ENCODE results near the gene ELFN2.

Gene ELFN2

DNA sequence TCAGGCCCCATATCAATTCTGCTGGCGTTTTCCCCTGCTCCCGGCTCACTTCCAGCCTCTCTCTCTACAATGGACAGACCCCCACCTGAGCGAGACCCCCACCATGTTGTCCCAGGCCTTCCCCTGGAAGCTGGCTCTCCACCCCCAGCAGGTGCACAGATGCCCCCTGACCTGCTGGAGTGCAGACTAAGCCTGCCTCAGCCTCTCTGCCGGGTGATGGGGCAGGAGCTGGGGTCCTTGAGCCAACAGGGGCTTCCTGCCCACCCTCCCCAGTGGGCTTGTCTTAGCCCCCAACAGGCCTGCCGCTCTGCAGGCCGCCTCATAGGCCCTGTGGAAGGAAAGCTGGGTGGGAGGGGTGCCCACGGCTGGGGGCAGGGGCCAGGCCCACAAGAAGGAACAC is 10.0 kb downstream of the ELFN2 start:
- DNase-seq, result no peak
- TF ChIP-seq, protein P1, sequence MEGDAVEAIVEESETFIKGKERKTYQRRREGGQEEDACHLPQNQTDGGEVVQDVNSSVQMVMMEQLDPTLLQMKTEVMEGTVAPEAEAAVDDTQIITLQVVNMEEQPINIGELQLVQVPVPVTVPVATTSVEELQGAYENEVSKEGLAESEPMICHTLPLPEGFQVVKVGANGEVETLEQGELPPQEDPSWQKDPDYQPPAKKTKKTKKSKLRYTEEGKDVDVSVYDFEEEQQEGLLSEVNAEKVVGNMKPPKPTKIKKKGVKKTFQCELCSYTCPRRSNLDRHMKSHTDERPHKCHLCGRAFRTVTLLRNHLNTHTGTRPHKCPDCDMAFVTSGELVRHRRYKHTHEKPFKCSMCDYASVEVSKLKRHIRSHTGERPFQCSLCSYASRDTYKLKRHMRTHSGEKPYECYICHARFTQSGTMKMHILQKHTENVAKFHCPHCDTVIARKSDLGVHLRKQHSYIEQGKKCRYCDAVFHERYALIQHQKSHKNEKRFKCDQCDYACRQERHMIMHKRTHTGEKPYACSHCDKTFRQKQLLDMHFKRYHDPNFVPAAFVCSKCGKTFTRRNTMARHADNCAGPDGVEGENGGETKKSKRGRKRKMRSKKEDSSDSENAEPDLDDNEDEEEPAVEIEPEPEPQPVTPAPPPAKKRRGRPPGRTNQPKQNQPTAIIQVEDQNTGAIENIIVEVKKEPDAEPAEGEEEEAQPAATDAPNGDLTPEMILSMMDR (IDR thresholded peaks at IDR 0.05), result no peak
- no peak overlapping the region for H3K4me3 Mint-ChIP-seq
- no peak overlapping the region for H3K27ac Mint-ChIP-seq
- H3K4me1 Mint-ChIP-seq, result peaks cover 24% of the 10 kb centered on the region
- H3K27me3 Mint-ChIP-seq (ENCODE audit: low read depth, poor library complexity), result peaks cover 81% of the 10 kb centered on the region
- no peaks in the 10 kb centered on the region for H3K36me3 Mint-ChIP-seq (ENCODE audit: low read depth)
- H3K9me3 Mint-ChIP-seq, result no peaks in the 10 kb centered on the region

DNA sequence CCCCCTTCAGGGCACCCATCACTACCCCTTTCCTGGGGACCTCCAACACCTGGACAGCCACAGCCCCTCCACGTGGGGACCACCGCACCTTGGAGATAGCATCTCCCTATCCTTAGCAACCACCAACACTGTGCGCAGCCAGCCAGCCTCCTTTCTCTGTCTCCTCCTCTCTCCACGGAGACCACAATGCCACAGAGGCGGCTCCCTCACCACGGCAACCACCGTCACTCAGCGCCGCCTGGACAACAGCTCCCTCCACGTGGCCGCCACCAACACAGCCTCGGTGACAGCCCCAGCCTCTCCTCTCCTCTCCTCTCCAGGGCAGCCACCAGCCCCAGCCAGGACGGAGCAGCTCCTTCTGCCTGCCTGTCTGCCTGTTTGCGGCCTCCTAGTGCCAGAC is 10.5 kb downstream of the ELFN2 start:
- Mint-ChIP-seq H3K27me3 (ENCODE audit: low read depth, poor library complexity) (peaks cover 77% of the 10 kb centered on the region), H3K4me1 (peaks cover 24% of the 10 kb centered on the region), H3K36me3 (ENCODE audit: low read depth) (no peaks in the 10 kb centered on the region), H3K9me3 (no peaks in the 10 kb centered on the region), H3K27ac (no peak overlapping the region), H3K4me3 (no peak overlapping the region)
- TF ChIP-seq, protein P1 (IDR thresholded peaks at IDR 0.05), result no peak
- DNase-seq, result peak; percentile 39

DNA sequence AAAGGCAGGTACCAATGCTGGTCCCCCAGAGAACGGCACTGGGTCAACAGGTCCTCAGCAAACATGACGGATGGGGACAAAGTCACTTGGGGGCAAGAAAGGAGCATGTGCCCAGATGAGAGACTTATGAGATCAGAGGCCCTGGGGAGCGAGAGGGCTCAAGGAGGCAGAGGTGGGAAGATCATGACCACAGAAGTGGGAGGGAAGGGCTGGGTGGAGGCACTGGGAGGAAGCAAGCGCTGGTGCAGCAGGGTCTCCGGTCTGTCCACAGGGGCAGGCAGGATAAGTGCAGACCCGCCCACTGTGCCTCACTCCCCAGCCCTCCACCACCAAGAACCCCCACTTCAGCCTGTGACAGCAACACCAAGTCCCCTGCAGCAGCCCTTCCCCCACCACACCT is 10.9 kb downstream of the ELFN2 start:
- Mint-ChIP-seq H3K4me1 (peaks cover 24% of the 10 kb centered on the region), H3K27ac (no peak overlapping the region), H3K36me3 (ENCODE audit: low read depth) (no peaks in the 10 kb centered on the region), H3K4me3 (no peak overlapping the region), H3K9me3 (no peaks in the 10 kb centered on the region), H3K27me3 (ENCODE audit: low read depth, poor library complexity) (peaks cover 72% of the 10 kb centered on the region)
- TF ChIP-seq, protein P1 (IDR thresholded peaks at IDR 0.05), result no peak
- no peak for DNase-seq

DNA sequence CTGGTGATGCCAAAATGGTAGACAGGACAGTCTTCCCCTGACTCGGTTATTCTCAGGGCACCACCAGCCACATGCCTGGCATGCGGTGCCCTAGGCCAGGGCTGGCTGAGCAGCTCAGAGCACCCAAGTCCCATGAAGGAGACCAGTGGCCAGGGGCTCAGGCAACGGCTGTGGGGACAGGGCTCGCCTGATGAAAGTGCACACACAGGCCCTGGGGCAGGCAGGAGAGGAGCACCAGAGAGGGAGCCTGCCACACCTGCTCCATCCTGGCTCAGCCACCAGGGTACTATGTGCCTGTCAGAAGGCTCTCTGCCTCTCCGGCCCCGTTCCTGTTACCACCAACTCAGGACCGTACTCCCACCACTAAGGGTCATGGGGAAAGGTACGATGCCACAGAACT is 12.1 kb downstream of the ELFN2 start:
- H3K27ac Mint-ChIP-seq, result no peak overlapping the region
- H3K9me3 Mint-ChIP-seq, result no peaks in the 10 kb centered on the region
- TF ChIP-seq, protein P1 (IDR thresholded peaks at IDR 0.05), result no peak
- H3K4me1 Mint-ChIP-seq, result peaks cover 25% of the 10 kb centered on the region
- no peak for DNase-seq
- H3K36me3 Mint-ChIP-seq (ENCODE audit: low read depth), result no peaks in the 10 kb centered on the region
- no peak overlapping the region for H3K4me3 Mint-ChIP-seq
- peaks cover 66% of the 10 kb centered on the region for H3K27me3 Mint-ChIP-seq (ENCODE audit: low read depth, poor library complexity)

DNA sequence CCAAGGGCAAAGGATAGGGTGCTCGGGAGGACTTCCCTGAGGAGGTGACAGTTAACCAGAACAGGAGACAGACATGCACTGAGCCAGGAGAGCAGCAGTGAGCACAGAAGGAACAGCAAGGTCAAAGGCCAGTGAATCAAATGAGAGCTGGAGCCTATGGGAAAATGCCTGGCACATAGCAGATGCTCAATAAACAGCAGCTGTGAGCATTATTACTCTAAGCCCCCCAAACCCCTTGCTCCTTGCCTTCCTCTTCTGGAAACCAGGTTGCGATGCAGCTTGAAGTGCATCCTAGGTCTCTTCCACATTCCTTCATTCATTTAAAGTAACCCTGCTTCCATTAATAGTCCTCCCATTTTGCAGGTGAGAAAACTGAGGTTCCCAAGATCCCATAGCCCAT is 13.0 kb downstream of the ELFN2 start:
- peaks cover 61% of the 10 kb centered on the region for H3K27me3 Mint-ChIP-seq (ENCODE audit: low read depth, poor library complexity)

DNA sequence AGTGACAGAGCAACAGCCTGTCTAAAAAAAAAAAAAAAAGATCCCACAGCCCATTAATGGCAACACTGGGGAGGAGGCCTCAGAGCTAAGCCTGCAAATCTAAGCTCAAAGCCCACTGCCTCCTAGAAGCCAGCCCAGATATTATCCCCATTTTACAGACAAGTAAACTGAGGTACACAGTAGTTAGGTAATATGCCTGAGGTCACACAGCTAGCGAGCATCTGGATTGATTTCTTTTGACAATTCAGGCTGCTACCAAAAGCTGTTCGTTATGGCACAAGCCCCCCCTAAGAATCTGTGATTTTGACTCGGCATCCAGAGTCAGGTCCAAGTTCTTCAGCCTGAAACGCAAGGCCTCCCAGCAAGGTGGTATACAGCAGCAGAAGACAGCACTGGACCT is 13.7 kb downstream of the ELFN2 start:
- TF ChIP-seq, protein P1 (IDR thresholded peaks at IDR 0.05), result no peak
- Mint-ChIP-seq H3K27ac (no peak overlapping the region), H3K4me3 (no peak overlapping the region), H3K4me1 (peaks cover 21% of the 10 kb centered on the region), H3K27me3 (ENCODE audit: low read depth, poor library complexity) (peaks cover 58% of the 10 kb centered on the region), H3K36me3 (ENCODE audit: low read depth) (no peaks in the 10 kb centered on the region), H3K9me3 (no peaks in the 10 kb centered on the region)
- no peak for DNase-seq

More for the DNA sequence above, 13.0 kb downstream of the ELFN2 start:
- no peak for DNase-seq
- Mint-ChIP-seq H3K4me3 (no peak overlapping the region), H3K27ac (peak overlapping the region; percentile 81), H3K9me3 (no peaks in the 10 kb centered on the region), H3K4me1 (peaks cover 25% of the 10 kb centered on the region), H3K36me3 (ENCODE audit: low read depth) (no peaks in the 10 kb centered on the region)
- TF ChIP-seq, protein P1 (IDR thresholded peaks at IDR 0.05), result no peak
